ENCODE measurements around the gene UMODL1. TPM values are rescaled to one million over a fixed set of nuclear protein-coding genes. Genes with fewer than 3 reads are reported as not detected.

The UMODL1 gene
- total RNA-seq, 1 donor from 2014 or later: 0.49 TPM

GRCh38 chr21:42102991-42103390, 31.9 kb downstream of the UMODL1 start:
- H3K9me3 ChIP-seq: no peaks in the 10 kb centered on the region
- no peaks in the 10 kb centered on the region for H3K27me3 ChIP-seq
- H3K27ac ChIP-seq: no peak overlapping the region
- intact Hi-C loops (cut with DNase I): loop anchor here (10.0 kb wide), 1 partner anchor 288 kb away; no protein-coding TSS in a partner anchor
- no peak overlapping the region for H3K4me3 ChIP-seq
- no peak for TF ChIP-seq CTCF (IDR thresholded peaks at IDR 0.05)
- DNase-seq (no peak), ATAC-seq (no peak)
- no peaks in the 10 kb centered on the region for H3K36me3 ChIP-seq
- H3K4me1 ChIP-seq: peaks cover 4% of the 10 kb centered on the region

GRCh38 chr21:42103843-42104242, 32.7 kb downstream of the UMODL1 start:
- intact Hi-C loops (cut with DNase I): loop anchor here (10.0 kb wide), 1 partner anchor 289 kb away; no protein-coding TSS in a partner anchor
- ATAC-seq (no peak), DNase-seq (no peak)

GRCh38 chr21:42105476-42106315, 34.6 kb downstream of the UMODL1 start:
- no peak for TF ChIP-seq CTCF (IDR thresholded peaks at IDR 0.05)
- intact Hi-C loops (cut with DNase I): loop anchor here (10.0 kb wide), 1 partner anchor 291 kb away; no protein-coding TSS in a partner anchor
- DNase-seq: no peak

More at GRCh38 chr21:42103843-42104242, 32.7 kb downstream of the UMODL1 start:
- Histone ChIP-seq H3K27ac (no peak overlapping the region), H3K27me3 (no peaks in the 10 kb centered on the region), H3K4me3 (no peak overlapping the region), H3K4me1 (peaks cover 5% of the 10 kb centered on the region), H3K36me3 (no peaks in the 10 kb centered on the region), H3K9me3 (no peaks in the 10 kb centered on the region)
- no peak for TF ChIP-seq CTCF (IDR thresholded peaks at IDR 0.05)

GRCh38 chr21:42106425-42106824, 35.3 kb downstream of the UMODL1 start:
- intact Hi-C loops (cut with DNase I): loop anchor here (10.0 kb wide), 1 partner anchor 292 kb away; no protein-coding TSS in a partner anchor
- H3K4me3 ChIP-seq: no peak overlapping the region
- no peak for DNase-seq

More at GRCh38 chr21:42105476-42106315, 34.6 kb downstream of the UMODL1 start:
- no peak for ATAC-seq
- Histone ChIP-seq H3K4me3 (no peak overlapping the region), H3K27ac (no peak overlapping the region), H3K4me1 (peaks cover 5% of the 10 kb centered on the region), H3K9me3 (no peaks in the 10 kb centered on the region), H3K27me3 (no peaks in the 10 kb centered on the region), H3K36me3 (no peaks in the 10 kb centered on the region)

More at GRCh38 chr21:42106425-42106824, 35.3 kb downstream of the UMODL1 start:
- no peak for ATAC-seq
- no peak for TF ChIP-seq CTCF (IDR thresholded peaks at IDR 0.05)
- Histone ChIP-seq H3K27me3 (no peaks in the 10 kb centered on the region), H3K9me3 (no peaks in the 10 kb centered on the region), H3K27ac (no peak overlapping the region), H3K36me3 (no peaks in the 10 kb centered on the region), H3K4me1 (peaks cover 5% of the 10 kb centered on the region)
